Right forelimb (tissue), 1 donor: Measurements from ENCODE around the gene DIMT1.

ENCODE experiments used
- DNase-seq: peaks from one replicate; pipeline ENCODE4 v3.0.0-alpha.2; 2018

The DIMT1 gene

GRCh38 chr5:62369039-62369438, 34.7 kb downstream of the DIMT1 start:
- DNase-seq, result no peak

GRCh38 chr5:62362701-62363100, 41.0 kb downstream of the DIMT1 start:
- no peak for DNase-seq

GRCh38 chr5:62354028-62354874, 49.5 kb downstream of the DIMT1 start:
- DNase-seq, result no peak

DNA sequence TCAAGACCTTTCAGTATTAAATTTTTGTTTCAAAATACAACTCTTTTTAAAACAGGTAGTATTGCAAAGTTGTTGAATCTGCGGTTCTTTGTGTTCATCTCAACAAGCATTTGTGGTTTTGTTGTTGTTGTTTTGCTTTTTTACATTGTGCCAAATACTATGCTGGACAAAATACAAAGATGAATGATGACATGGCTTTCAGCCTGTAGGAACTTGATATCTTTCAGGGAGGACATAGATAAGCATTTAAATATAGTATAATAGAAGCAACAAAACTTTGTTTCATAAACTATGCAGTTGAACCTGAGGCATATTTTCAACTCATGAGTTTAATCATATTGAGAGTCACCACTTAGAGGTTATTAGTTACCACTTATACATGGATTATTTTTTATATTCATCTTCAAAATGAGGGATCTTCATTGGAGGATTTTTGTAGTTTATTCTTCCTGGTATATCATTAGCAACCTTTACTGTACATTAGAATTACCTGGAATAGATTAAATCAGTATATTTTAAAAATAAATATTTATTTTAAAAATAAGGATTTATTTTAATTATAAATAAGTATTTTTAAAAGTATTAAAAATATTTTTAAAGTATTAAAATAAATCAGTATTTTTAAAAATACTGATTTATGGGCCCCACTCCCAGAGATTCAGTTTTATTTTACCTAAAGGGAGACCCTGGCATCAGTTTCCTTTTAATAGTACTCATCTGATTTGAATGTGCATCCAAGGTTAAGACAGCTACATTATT, 54.8 kb downstream of the DIMT1 start:
- DNase-seq, result no peak

GRCh38 chr5:62347928-62348327, 55.8 kb downstream of the DIMT1 start:
- no peak for DNase-seq

DNA sequence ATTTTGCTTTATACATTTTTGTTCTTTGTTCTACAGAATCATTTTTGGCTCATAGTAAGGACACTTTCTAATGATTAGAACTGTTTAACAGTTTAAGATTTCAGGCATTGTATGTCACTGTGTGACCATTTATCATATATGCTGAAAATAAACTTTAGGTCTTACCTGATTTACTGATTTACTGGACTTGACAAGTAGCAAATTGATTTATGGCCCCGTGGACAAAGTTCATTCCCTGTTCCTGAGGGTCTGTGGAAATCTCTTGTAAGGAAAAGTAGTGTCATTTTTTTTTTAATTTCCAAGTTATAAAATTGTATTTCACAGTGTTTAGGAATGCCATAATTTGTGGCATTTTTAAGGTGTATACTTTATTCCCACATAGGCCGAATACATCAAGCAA, 57.0 kb downstream of the DIMT1 start:
- DNase-seq, result no peak

GRCh38 chr5:62343428-62343827, 60.3 kb downstream of the DIMT1 start:
- no peak for DNase-seq

GRCh38 chr5:62342476-62342837, 61.2 kb downstream of the DIMT1 start:
- no peak for DNase-seq

DNA sequence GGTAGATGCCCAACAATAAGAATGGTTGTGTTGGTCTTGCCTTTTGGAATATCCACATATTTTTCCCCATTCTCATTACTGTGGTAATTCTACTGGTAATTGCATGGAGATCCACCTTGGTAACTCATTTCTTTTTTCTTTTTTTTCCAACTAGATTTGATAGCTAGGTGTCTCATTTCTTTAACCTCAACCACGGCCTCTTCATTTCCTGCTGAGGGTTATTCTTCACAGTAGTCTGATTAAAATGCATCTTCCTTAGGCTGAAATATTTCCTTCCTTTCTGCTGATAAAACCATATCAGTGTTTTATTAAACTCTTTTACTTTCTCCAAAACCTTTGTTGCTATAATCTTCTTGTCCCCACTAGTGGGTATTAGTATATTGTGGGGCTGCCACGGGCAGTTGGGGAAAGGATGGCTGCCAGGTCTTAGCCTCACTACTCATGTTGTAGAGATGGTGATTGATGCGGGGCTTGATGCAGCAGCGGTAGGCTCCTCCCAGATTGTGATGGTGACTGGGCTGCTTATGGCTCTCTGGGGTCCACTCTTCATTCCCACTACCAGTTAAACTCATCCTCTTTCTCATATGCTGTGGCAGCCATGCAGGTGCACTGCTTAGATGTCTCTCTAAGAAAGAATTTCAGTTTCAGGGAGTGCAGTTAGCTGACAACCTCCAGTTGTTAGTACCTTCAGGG, 61.8 kb downstream of the DIMT1 start:
- no peak for DNase-seq

DNA sequence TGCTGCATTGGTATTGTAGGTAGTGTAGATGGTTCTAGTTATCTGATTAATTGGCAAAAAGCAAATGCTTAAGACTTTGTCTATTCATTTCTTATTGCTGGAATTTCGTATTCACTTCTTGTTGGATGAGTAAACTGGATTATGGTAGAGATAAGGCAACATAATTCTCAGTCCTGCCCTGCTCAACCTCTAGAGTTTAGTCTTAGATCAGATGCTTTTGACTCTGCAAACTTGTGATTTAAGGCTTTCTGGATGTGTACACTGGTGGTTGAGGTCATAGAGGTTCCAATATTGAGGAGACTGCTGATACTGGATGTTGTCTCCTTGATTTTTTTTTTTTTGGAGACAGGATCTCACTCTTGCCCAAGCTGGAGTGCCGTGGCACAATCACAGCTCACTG, 62.7 kb downstream of the DIMT1 start:
- DNase-seq, result no peak

GRCh38 chr5:62340392-62340791, 63.3 kb downstream of the DIMT1 start:
- no peak for DNase-seq
